ENCODE measurements around the gene MBD5.

- TF ChIP-seq CTCF (IDR thresholded peaks at IDR 0.05) (no peak), EZH2 (IDR thresholded peaks at IDR 0.05; ENCODE audit: borderline replicate concordance, insufficient read depth, low read depth, low read length, poor library complexity, severe bottlenecking) (no peak)
Observed at GRCh38 chr2:148218326-148219075, 197.6 kb downstream of the MBD5 start.
